AG04450 (cell line): Measurements from ENCODE around the gene ZDHHC17. TPM values are rescaled to one million over a fixed set of nuclear protein-coding genes. Genes with fewer than 3 reads are reported as not detected.

Experiments
- CTCF ChIA-PET: fragments of 300-600, 350-600 bp; formaldehyde crosslinking; extraction: SDS; loops from one replicate; lab custom pipeline; 2022; ENCODE audit warnings: antibody characterized with exemption, inconsistent platforms; lab: Charles Lee
- POLR2A ChIA-PET: fragments of 350-600 bp; formaldehyde crosslinking; extraction: SDS; loops from one replicate; lab custom pipeline; 2021; ENCODE audit warnings: antibody characterized with exemption, inconsistent platforms; lab: Yijun Ruan, JAX
- DNase-seq: peaks from one replicate; pipeline ENCODE4 v3.0.0-alpha.2; 2011; ENCODE audit warnings: low read depth, low spot score
- H3K27ac ChIP-seq: one replicate; pipeline ENCODE4 v1.5.1; 2012; ENCODE audit warnings: low read depth, low read length, control low read depth
- H3K27me3 ChIP-seq: one replicate; pipeline ENCODE4 v1.6.0; 2012; ENCODE audit warnings: low read length; ENCODE audit not compliant: control insufficient read depth, insufficient read depth
- H3K4me3 ChIP-seq: 2 replicates; pipeline ENCODE4 v1.5.1; 2011; ENCODE audit warnings: mild to moderate bottlenecking, low read depth, low read length, control low read depth
- H3K9me3 ChIP-seq: 2 replicates; pipeline ENCODE4 v1.5.1; 2012; ENCODE audit warnings: low read length; ENCODE audit not compliant: control insufficient read depth, insufficient read depth
- CTCF ChIP-seq: IDR thresholded peaks from 2 replicates; pipeline ENCODE4 v1.5.1; 2011; ENCODE audit warnings: low read depth, low read length, control low read depth, inconsistent platforms
- polyA plus RNA-seq: library from polyadenylated mRNA; depleted of rRNA; stranded (reverse); fragments of >200 nt; gene quantifications from 2 replicates; pipeline ENCODE4 v1.2.3, GENCODE V29; 2011

ZDHHC17 gene
- polyA plus RNA-seq, 1 experiment: 48.1 TPM

GRCh38 chr12:76747245-76747644 is 16.7 kb upstream of the ZDHHC17 start:
- H3K27ac ChIP-seq: no peak overlapping the region
- POLR2A ChIA-PET: no interaction called here
- H3K9me3 ChIP-seq: no peaks in the 10 kb centered on the region
- no peak for DNase-seq
- no peak for TF ChIP-seq CTCF
- H3K27me3 ChIP-seq: peaks cover 2% of the 10 kb centered on the region
- CTCF ChIA-PET: no interaction called here
- no peak overlapping the region for H3K4me3 ChIP-seq

GRCh38 chr12:76755829-76756379 is 8.0 kb upstream of the ZDHHC17 start:
- H3K9me3 ChIP-seq: no peaks in the 10 kb centered on the region; the same call in 1 of the 2 replicates
- TF ChIP-seq CTCF: no peak
- no peak overlapping the region for H3K27ac ChIP-seq
- no peak overlapping the region for H3K4me3 ChIP-seq
- no peaks in the 10 kb centered on the region for H3K27me3 ChIP-seq
- no peak for DNase-seq
- ChIA-PET CTCF (interaction anchor here (0.9 kb wide), 1 partner anchor 255 kb away, joined by 3 read pairs; no protein-coding TSS in a partner anchor), POLR2A (no interaction called here)

GRCh38 chr12:76757694-76758093 is 6.2 kb upstream of the ZDHHC17 start:
- no peak for TF ChIP-seq CTCF
- ChIA-PET CTCF (no interaction called here), POLR2A (no interaction called here)
- H3K9me3 ChIP-seq: no peaks in the 10 kb centered on the region; the same call in 1 of the 2 replicates
- no peak for DNase-seq
- H3K27ac ChIP-seq: no peak overlapping the region
- H3K4me3 ChIP-seq: no peak overlapping the region
- H3K27me3 ChIP-seq: no peaks in the 10 kb centered on the region

- DNase-seq: no peak
- no peak for TF ChIP-seq CTCF
- POLR2A ChIA-PET: interaction anchor here (0.7 kb wide), 1 partner anchor 115 kb away, joined by 3 read pairs; no protein-coding TSS in a partner anchor
- Histone ChIP-seq H3K27me3 (no peaks in the 10 kb centered on the region), H3K27ac (no peak overlapping the region), H3K9me3 (no peaks in the 10 kb centered on the region; the same call in 1 of the 2 replicates), H3K4me3 (no peak overlapping the region)
- CTCF ChIA-PET: interaction anchor here (0.6 to 1.2 kb wide), 2 partner anchors 9 to 382 kb away, joined by 3 read pairs; no protein-coding TSS in a partner anchor
These were observed 1.3 kb upstream of the ZDHHC17 start for GRCh38 chr12:76762601-76762980.

GRCh38 chr12:76764856-76765255 is 941 bp downstream of the ZDHHC17 start:
- H3K4me3 ChIP-seq: peak overlapping the region; percentile 94
- H3K27me3 ChIP-seq: no peaks in the 10 kb centered on the region
- no peak for TF ChIP-seq CTCF
- ChIA-PET CTCF (no interaction called here), POLR2A (no interaction called here)
- DNase-seq: no peak
- H3K9me3 ChIP-seq: no peaks in the 10 kb centered on the region; the same call in 1 of the 2 replicates
- peak overlapping the region; percentile 98 for H3K27ac ChIP-seq
